Calu3 (cell line): Measurements from ENCODE around the gene E2F3. TPM values are rescaled to one million over a fixed set of nuclear protein-coding genes. Genes with fewer than 3 reads are reported as not detected.
A peak's percentile ranks its signal among the peaks of the same experiment; 100 is the strongest.

Experiments
- BruUV-seq: library from RNA; stranded (reverse); fragments of 400-500 nt; replicated peaks from 2 replicates; lab custom pipeline; 2021; lab: Mats Ljungman, UMichigan
- CTCF ChIA-PET: fragments of 300-600 bp; sonication (Branson Sonifier 250); formaldehyde crosslinking; loops from one replicate; lab custom pipeline; 2022; ENCODE audit warnings: antibody characterized with exemption; lab: Charles Lee
- DNase-seq: peaks from one replicate; pipeline ENCODE4 v3.0.0; 2022
- H3K27ac Mint-ChIP-seq: one replicate; pipeline ENCODE4 v1.8.0; 2022; ENCODE audit warnings: mixed read lengths; ENCODE audit not compliant: unreplicated experiment
- H3K27me3 Mint-ChIP-seq: one replicate; pipeline ENCODE4 v1.8.0; 2022; ENCODE audit warnings: mixed read lengths; ENCODE audit not compliant: unreplicated experiment
- H3K36me3 Mint-ChIP-seq: one replicate; pipeline ENCODE4 v1.8.0; 2022; ENCODE audit warnings: mild to moderate bottlenecking, moderate library complexity, mixed read lengths; ENCODE audit not compliant: insufficient read depth, unreplicated experiment
- H3K4me1 Mint-ChIP-seq: one replicate; pipeline ENCODE4 v1.8.0; 2022; ENCODE audit warnings: mild to moderate bottlenecking, low read depth, mixed read lengths; ENCODE audit not compliant: unreplicated experiment
- H3K4me3 Mint-ChIP-seq: one replicate; pipeline ENCODE4 v1.8.0; 2022; ENCODE audit warnings: mild to moderate bottlenecking, low read depth, moderate library complexity, mixed read lengths; ENCODE audit not compliant: unreplicated experiment
- H3K9me3 Mint-ChIP-seq: one replicate; pipeline ENCODE4 v1.8.0; 2022; ENCODE audit warnings: low read depth, mixed read lengths; ENCODE audit not compliant: unreplicated experiment
- intact Hi-C: fragments of 100-400 bp; cut with micrococcal nuclease; formaldehyde crosslinking; loops from one replicate; pipeline ENCODE4 v1.10.0; 2022; ENCODE audit not compliant: unreplicated experiment
- total RNA-seq: library from RNA; stranded (reverse); gene quantifications from 2 replicates; pipeline ENCODE4 v1.2.3, GENCODE V29; 2022
- TF ChIP-seq, protein P1 (sequence below): fragments of 200-600 bp; IDR thresholded peaks from one replicate; pipeline ENCODE4 v1.8.0; 2022; ENCODE audit warnings: antibody characterized with exemption; ENCODE audit not compliant: unreplicated experiment

Gene E2F3
- total RNA-seq, 1 experiment from 2014 or later, result 69.8 TPM

- peak; percentile 47 for DNase-seq
- CTCF ChIA-PET, result interaction anchor here (0.6 to 3.0 kb wide), 15 partner anchors 13 to 299 kb away, joined by 3 to 13 read pairs (median 4); no protein-coding TSS in a partner anchor
- H3K4me1 Mint-ChIP-seq, result peaks cover 7% of the 10 kb centered on the region
- H3K36me3 Mint-ChIP-seq, result peaks cover 53% of the 10 kb centered on the region
- H3K4me3 Mint-ChIP-seq, result peak overlapping the region; percentile 90
- intact Hi-C loops, result loop anchor here (1.0 to 5.0 kb wide), 4 partner anchors 109 to 308 kb away; partner anchors contain the start of gene MBOAT1
- TF ChIP-seq, protein P1, sequence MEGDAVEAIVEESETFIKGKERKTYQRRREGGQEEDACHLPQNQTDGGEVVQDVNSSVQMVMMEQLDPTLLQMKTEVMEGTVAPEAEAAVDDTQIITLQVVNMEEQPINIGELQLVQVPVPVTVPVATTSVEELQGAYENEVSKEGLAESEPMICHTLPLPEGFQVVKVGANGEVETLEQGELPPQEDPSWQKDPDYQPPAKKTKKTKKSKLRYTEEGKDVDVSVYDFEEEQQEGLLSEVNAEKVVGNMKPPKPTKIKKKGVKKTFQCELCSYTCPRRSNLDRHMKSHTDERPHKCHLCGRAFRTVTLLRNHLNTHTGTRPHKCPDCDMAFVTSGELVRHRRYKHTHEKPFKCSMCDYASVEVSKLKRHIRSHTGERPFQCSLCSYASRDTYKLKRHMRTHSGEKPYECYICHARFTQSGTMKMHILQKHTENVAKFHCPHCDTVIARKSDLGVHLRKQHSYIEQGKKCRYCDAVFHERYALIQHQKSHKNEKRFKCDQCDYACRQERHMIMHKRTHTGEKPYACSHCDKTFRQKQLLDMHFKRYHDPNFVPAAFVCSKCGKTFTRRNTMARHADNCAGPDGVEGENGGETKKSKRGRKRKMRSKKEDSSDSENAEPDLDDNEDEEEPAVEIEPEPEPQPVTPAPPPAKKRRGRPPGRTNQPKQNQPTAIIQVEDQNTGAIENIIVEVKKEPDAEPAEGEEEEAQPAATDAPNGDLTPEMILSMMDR, result peak; percentile 63
- H3K27ac Mint-ChIP-seq, result peak overlapping the region; percentile 99
- BruUV-seq, result TSS peak; percentile 80
- H3K9me3 Mint-ChIP-seq, result no peaks in the 10 kb centered on the region
- H3K27me3 Mint-ChIP-seq, result no peaks in the 10 kb centered on the region
Observed at GRCh38 chr6:20400456-20401204, 1.0 kb upstream of the E2F3 start.

- BruUV-seq, result no TSS peak
- TF ChIP-seq, protein P1, result no peak
- intact Hi-C loops, result loop anchor here (5.0 kb wide), 2 partner anchors 190 to 310 kb away; partner anchors contain the start of gene MBOAT1
- Mint-ChIP-seq H3K27ac (peak overlapping the region; percentile 99), H3K4me3 (peak overlapping the region; percentile 90), H3K27me3 (no peaks in the 10 kb centered on the region), H3K9me3 (no peaks in the 10 kb centered on the region), H3K4me1 (peaks cover 16% of the 10 kb centered on the region), H3K36me3 (peaks cover 61% of the 10 kb centered on the region)
- CTCF ChIA-PET, result no interaction called here
- DNase-seq, result no peak
Observed at GRCh38 chr6:20402092-20402341, 338 bp downstream of the E2F3 start.

DNA sequence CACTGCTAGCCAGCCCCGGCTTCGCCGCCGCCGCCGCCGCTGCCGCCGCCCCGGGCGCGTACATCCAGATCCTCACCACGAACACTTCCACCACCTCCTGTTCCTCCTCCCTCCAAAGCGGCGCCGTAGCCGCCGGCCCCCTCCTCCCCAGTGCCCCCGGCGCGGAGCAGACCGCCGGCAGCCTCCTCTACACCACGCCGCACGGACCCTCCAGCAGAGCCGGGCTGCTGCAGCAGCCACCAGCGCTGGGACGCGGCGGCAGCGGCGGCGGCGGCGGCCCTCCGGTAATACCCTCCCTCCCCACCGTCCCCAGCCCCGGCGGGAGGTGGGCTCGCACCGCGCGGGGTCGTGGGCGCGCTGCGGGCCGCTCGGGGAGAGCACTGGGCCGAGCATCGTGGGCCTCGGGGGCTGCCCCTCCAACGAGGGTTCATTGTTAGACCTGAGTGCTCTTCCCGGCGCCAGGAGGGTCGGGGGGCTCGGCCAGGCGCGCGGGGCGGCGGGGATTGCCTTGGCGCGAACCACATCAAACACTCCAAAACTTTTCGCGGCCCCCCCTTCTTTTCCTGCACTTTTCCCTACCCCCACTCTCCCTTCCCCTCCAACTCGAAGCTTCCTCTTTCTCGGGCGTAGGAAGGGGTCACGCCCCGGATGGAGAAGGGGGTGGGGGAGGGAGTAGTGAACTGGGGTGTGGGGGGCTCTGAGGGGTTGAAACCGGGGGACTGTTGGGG lies 827 bp downstream of the E2F3 start:
- Mint-ChIP-seq H3K4me3 (peak overlapping the region; percentile 90), H3K27ac (peak overlapping the region; percentile 99), H3K4me1 (peaks cover 20% of the 10 kb centered on the region), H3K36me3 (peaks cover 66% of the 10 kb centered on the region), H3K9me3 (no peaks in the 10 kb centered on the region), H3K27me3 (no peaks in the 10 kb centered on the region)
- CTCF ChIA-PET, result interaction anchor here (0.5 to 1.0 kb wide), 10 partner anchors 24 to 1312 kb away, joined by 3 to 8 read pairs (median 4); no protein-coding TSS in a partner anchor
- intact Hi-C loops, result loop anchor here (5.0 kb wide), 2 partner anchors 190 to 310 kb away; partner anchors contain the start of gene MBOAT1
- peak; percentile 66 for DNase-seq
- TF ChIP-seq, protein P1, result no peak
- BruUV-seq, result no TSS peak

DNA sequence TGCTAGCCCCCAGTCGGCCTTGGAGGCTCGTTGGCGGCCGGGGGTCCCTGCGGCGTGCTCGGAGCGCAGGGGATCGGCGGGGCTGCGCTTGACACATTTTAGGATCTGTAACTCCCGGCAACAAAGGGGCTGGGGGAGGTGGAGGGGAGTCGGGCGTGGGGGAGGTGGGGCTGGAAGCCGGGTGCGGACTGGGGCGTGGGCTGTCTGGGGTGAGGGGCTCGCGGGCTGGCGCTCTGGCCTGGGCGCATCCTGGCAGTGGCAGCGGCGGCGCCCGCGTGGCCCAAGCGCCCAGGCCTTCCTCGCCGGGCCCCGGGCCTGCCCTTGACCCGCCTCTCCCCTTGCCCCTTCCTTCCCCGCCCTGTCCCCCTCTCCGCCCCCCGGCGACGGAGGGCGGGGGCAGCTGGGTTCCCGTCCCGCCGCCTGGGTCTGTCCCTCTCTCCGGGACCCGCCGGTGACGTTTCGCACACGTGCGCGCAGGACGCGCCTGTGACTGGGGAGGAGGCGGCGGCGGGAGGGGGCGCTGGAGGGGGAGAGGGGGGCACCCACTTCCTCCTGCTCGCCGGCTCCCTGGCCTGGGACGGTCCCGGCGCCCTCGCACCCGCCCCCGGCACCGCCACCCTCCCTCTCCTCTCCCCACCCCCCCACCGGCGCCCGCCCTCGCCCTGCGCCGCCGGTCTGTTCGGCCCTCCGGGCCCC lies 1.5 kb downstream of the E2F3 start:
- Mint-ChIP-seq H3K9me3 (no peaks in the 10 kb centered on the region), H3K36me3 (peaks cover 71% of the 10 kb centered on the region), H3K4me1 (peaks cover 22% of the 10 kb centered on the region), H3K4me3 (peak overlapping the region; percentile 90), H3K27me3 (no peaks in the 10 kb centered on the region), H3K27ac (peak overlapping the region; percentile 80)
- intact Hi-C loops, result loop anchor here (5.0 kb wide), 2 partner anchors 191 to 311 kb away; partner anchors contain the start of gene MBOAT1
- peak; percentile 99 for DNase-seq
- no TSS peak for BruUV-seq
- CTCF ChIA-PET, result interaction anchor here (0.5 to 3.2 kb wide), 22 partner anchors 11 to 1311 kb away, joined by 3 to 21 read pairs (median 4); no protein-coding TSS in a partner anchor
- TF ChIP-seq, protein P1, result no peak
